ENCODE measurements around the gene RADIL. TPM values are rescaled to one million over a fixed set of nuclear protein-coding genes. Genes with fewer than 3 reads are reported as not detected.
A peak's percentile ranks its signal among the peaks of the same experiment; 100 is the strongest.

The RADIL gene
- total RNA-seq, 3 donors from 2014 or later: 0.35 to 7.4 (median 1.1) TPM

DNA sequence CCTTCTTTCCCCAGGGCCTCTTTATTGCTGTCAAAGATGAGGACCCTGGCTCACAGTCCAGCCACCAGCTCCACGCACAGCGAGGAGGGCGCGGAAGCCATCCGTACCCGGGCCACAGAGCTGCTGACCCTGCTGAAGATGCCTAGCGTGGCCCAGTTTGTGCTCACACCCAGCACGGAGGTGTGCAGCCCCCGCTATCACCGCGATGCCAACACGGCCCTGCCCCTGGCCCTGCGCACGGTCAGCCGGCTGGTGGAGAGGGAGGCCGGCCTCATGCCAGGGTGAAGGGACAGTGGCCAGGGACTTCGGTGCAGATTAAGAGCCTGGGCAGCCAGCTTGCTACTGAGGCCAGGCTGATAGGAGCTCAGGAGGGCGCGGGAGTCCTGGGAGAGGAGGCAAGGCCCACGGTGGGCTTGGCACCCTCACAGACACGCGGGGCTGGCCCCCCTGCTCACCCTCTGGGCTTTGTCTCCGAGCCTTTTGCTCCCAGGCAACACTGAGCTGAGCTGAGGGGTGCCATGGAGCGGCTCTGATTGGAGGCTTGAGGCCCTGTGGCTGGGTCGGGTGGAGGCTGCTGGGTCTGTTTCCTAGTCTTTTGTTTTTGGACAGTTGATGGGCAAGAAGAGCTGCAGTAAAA, 92.3 kb downstream of the RADIL start:
- H3K4me3 ChIP-seq: no peak overlapping the region
- DNase-seq: peak in 1 of 3 donors; percentile 50
- no peaks in the 10 kb centered on the region for H3K36me3 ChIP-seq (ENCODE audit: low read depth)
- ATAC-seq: no peak
- intact Hi-C loops (cut with DNase I, micrococcal nuclease): no loop called here
- no peaks in the 10 kb centered on the region for H3K9me3 ChIP-seq
- H3K4me1 ChIP-seq (ENCODE audit: low read depth): no peaks in the 10 kb centered on the region
- TF ChIP-seq, protein P1, sequence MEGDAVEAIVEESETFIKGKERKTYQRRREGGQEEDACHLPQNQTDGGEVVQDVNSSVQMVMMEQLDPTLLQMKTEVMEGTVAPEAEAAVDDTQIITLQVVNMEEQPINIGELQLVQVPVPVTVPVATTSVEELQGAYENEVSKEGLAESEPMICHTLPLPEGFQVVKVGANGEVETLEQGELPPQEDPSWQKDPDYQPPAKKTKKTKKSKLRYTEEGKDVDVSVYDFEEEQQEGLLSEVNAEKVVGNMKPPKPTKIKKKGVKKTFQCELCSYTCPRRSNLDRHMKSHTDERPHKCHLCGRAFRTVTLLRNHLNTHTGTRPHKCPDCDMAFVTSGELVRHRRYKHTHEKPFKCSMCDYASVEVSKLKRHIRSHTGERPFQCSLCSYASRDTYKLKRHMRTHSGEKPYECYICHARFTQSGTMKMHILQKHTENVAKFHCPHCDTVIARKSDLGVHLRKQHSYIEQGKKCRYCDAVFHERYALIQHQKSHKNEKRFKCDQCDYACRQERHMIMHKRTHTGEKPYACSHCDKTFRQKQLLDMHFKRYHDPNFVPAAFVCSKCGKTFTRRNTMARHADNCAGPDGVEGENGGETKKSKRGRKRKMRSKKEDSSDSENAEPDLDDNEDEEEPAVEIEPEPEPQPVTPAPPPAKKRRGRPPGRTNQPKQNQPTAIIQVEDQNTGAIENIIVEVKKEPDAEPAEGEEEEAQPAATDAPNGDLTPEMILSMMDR (IDR thresholded peaks at IDR 0.05): no peak

DNA sequence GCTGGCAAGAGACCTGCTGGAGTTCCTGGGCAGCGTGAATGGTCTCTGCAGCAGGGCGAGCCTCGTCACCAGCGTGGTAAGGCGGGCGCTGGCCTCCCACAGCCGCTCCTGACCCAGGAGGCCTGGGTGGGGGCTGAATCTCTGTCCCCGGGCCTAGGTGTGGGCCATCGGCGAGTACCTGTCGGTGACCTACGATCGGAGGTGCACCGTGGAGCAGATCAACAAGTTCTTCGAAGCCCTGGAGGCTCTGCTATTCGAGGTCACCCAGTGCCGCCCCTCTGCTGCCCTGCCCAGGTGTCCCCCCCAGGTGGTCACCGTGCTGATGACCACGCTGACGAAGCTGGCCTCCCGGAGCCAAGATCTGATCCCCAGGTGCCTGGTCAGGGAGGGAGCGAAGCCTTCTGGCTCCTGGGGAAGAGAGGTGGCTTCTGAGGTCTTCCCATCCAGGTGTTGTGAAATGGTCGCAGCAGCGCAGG, 93.0 kb downstream of the RADIL start:
- Histone ChIP-seq H3K36me3 (ENCODE audit: low read depth) (no peaks in the 10 kb centered on the region), H3K9me3 (no peaks in the 10 kb centered on the region), H3K4me1 (ENCODE audit: low read depth) (no peaks in the 10 kb centered on the region), H3K4me3 (no peak overlapping the region)
- DNase-seq: peak in 1 of 3 donors; percentile 44
- TF ChIP-seq, protein P1 (IDR thresholded peaks at IDR 0.05): no peak
- ATAC-seq: no peak
- intact Hi-C loops (cut with DNase I, micrococcal nuclease): no loop called here

DNA sequence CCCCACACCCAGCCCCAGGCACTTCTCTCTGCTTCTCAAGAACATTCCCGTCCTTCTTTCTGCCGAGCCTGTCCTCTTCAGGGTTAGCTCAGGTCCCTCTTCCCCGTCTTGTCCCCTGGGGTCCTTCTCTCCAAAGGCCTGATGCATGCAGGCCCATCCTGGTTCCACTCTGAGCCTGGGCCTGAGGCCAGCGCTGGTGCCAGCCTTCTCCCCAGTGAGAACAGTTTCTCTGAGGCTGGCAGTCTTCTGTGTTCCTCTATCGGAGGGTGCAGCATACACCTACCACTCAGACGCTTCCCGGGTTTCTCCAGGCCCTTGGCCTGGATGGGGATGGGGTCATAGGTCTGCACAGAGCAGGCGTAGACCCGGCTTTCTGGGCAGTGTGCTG, 93.4 kb downstream of the RADIL start:
- no peaks in the 10 kb centered on the region for H3K9me3 ChIP-seq
- no peak overlapping the region for H3K4me3 ChIP-seq
- ATAC-seq (no peak), DNase-seq (no peak)
- TF ChIP-seq, protein P1 (IDR thresholded peaks at IDR 0.05): no peak
- intact Hi-C loops (cut with DNase I, micrococcal nuclease): no loop called here
- no peaks in the 10 kb centered on the region for H3K4me1 ChIP-seq (ENCODE audit: low read depth)
- H3K36me3 ChIP-seq (ENCODE audit: low read depth): no peaks in the 10 kb centered on the region

DNA sequence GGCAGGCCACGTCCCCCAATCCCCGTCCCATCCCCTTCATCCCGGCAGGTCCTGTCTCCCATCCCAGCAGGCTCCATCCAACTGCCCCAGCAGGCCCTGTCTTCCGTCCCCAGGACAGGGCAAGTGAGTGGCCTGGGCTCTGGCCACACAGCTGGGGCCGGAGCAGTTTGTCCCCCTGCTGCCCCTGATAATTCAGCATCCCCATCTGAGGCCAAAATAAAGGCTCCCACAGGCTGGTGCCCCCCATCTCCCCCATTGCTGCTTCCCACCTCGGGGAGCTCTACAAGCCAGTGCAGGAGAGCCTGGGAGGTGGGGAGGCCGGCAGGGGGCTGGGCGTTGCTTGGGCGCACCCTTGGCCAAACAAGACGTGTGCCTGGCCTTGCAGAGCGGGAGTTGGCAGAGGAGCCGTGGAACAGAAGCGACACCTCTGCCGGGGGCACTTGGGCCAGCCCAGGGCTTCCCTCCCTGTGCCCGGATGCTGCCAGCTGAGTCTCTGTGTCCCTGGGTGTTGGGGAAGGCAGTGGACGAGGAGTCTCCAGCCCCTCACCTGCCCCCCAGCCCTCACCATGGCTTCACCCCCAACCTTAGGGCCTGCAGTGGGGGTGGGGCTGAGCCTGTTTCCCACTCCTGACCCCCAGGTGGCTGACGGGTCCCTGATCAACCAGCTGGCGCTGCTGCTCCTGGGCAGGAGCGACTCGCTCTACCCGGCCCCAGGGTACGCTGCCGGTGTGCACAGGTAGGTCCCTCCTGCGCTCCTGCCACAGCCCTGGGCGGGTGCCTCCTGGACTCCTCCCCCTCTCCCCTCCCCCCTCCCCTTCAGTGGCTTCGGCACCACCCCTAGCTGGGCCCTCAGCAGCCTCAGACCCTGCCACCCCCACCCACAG, 94.1 kb downstream of the RADIL start:
- no peak for DNase-seq

DNA sequence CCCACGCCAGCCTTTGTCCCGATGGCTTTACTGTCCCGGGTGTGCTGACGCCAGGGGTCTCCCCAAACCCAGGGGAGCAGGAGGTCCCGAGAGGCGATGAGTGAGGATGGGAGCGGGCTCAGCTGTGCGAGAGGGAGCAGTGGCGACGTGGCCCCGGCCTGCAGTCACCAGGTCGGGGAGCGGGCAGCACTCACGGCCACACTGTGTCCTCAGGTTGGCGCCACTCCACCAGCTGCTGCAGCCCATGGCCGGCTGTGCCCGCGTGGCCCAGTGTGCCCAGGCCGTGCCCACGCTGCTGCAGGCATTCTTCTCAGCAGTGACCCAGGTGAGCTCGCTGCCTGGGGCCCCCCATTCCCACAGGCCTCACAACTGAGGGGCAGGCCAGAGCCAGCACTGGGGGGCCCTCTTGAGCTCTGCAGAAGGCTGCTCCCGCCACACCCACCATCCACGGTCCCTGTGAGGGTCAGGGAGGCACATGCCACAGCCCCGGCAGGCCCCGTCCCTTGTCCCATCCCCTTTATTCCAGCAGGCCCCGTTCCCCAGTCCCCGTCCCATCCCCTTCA, 94.8 kb downstream of the RADIL start:
- H3K9me3 ChIP-seq: no peaks in the 10 kb centered on the region
- TF ChIP-seq, protein P1 (IDR thresholded peaks at IDR 0.05): no peak
- H3K4me1 ChIP-seq (ENCODE audit: low read depth): no peaks in the 10 kb centered on the region
- DNase-seq: peak in 1 of 3 donors; percentile 41
- no peak overlapping the region for H3K4me3 ChIP-seq
- H3K36me3 ChIP-seq (ENCODE audit: low read depth): no peaks in the 10 kb centered on the region
- ATAC-seq: no peak
- intact Hi-C loops (cut with DNase I, micrococcal nuclease): no loop called here

More for the DNA sequence above, 94.1 kb downstream of the RADIL start:
- no peak for ATAC-seq
- no peaks in the 10 kb centered on the region for H3K36me3 ChIP-seq (ENCODE audit: low read depth)
- intact Hi-C loops (cut with DNase I, micrococcal nuclease): no loop called here
- no peak overlapping the region for H3K4me3 ChIP-seq
- TF ChIP-seq, protein P1 (IDR thresholded peaks at IDR 0.05): no peak
- H3K4me1 ChIP-seq (ENCODE audit: low read depth): no peaks in the 10 kb centered on the region
- no peaks in the 10 kb centered on the region for H3K9me3 ChIP-seq
